CD4-positive, alpha-beta T cell treated with Interleukin-10 for 1 hour (primary cell): ENCODE results near the gene FBXL19.
A peak's percentile ranks its signal among the peaks of the same experiment; 100 is the strongest.

Experiments used
- DNase-seq: peaks from one replicate; pipeline ENCODE4 v3.0.0-alpha.2; 2020

FBXL19 gene

GRCh38 chr16:30967795-30968194 lies 44.4 kb downstream of the FBXL19 start:
- DNase-seq = no peak

GRCh38 chr16:30969246-30969842 lies 46.0 kb downstream of the FBXL19 start:
- DNase-seq = no peak

- no peak for DNase-seq
Observed at GRCh38 chr16:30971298-30971697, 47.9 kb downstream of the FBXL19 start.

GRCh38 chr16:30972872-30973271 lies 49.5 kb downstream of the FBXL19 start:
- DNase-seq = no peak

GRCh38 chr16:30974348-30974747 lies 51.0 kb downstream of the FBXL19 start:
- no peak for DNase-seq

- no peak for DNase-seq
Observed at GRCh38 chr16:30976486-30976885, 53.1 kb downstream of the FBXL19 start.

- peak; percentile 13 for DNase-seq
Observed at GRCh38 chr16:30977502-30977901, 54.1 kb downstream of the FBXL19 start.

- DNase-seq = no peak
Observed at GRCh38 chr16:30979170-30980022, 56.0 kb downstream of the FBXL19 start.

- no peak for DNase-seq
Observed at GRCh38 chr16:30980023-30980371, 56.6 kb downstream of the FBXL19 start.

- DNase-seq = no peak
Observed at GRCh38 chr16:30980434-30980833, 57.1 kb downstream of the FBXL19 start.

GRCh38 chr16:30980959-30981358 lies 57.6 kb downstream of the FBXL19 start:
- DNase-seq = no peak

GRCh38 chr16:30982548-30983288 lies 59.3 kb downstream of the FBXL19 start:
- DNase-seq = no peak

- no peak for DNase-seq
Observed at GRCh38 chr16:30983289-30983889, 60.0 kb downstream of the FBXL19 start.

- no peak for DNase-seq
Observed at GRCh38 chr16:30983898-30984610, 60.7 kb downstream of the FBXL19 start.

GRCh38 chr16:30984669-30985400 lies 61.5 kb downstream of the FBXL19 start, which contains the start of gene HSD3B7:
HSD3B7 (plus strand) TSS chr16:30985207; CDS start chr16:30985659, 452 bp downstream.
- peak; percentile 79 for DNase-seq

GRCh38 chr16:30985401-30986128 lies 62.2 kb downstream of the FBXL19 start:
- no peak for DNase-seq

GRCh38 chr16:30986129-30986991 lies 63.0 kb downstream of the FBXL19 start:
- no peak for DNase-seq

- DNase-seq = no peak
Observed at GRCh38 chr16:30987581-30988190, 64.3 kb downstream of the FBXL19 start.

- DNase-seq = no peak
Observed at GRCh38 chr16:30989469-30990047, 66.2 kb downstream of the FBXL19 start.
